ENCODE data around the gene MAP4K2. TPM values are rescaled to one million over a fixed set of nuclear protein-coding genes. Genes with fewer than 3 reads are reported as not detected.

The MAP4K2 gene
- total and polyA plus RNA-seq, 9 of the 15 experiments (the other 6 are each of a cell fraction or from before 2014, with no cell fraction given): 0.13 to 14.5 (median 7.3) TPM

DNA sequence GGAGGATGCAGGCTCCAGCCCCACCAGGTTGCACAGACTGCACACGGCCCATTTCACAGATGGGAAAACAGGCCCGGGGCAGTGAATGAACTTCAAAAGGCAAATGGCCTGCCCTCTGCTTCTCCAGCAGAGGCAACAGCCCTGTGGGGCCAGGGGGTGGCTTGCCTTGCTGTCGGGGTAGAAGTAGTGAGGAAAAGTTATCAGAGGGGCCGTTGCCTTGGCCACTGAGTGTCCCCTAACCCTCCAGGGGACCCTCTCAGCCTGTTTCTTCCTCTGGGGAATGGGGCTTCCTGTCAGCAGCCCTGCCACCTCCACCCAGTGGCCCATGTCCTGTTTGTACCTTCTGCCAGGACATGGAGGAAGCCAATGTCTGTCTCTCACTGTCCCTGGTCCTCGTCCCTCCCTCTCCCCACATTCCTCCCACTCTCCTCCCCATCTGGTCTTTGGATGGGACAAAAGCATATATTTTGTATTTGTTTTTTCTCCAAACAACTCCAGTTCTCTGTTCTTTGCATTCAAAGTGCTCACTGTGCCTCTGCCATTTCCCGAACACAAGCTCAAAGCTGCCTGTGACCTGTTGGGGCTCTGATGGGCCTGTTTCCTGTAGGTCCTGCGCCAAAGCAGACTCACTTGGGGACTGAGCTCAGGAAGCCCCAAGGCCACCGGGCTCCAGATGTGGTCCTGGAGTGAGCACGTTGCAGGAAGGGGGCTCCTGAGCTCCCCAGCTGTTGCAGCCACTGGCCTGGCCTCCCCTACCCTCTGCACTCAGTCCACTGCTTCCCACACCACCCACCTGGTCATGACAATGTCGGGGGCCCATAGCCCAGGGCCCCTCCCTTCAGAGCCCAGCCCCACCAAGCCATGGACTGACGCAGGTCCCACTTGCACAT is 9.5 kb downstream of the MAP4K2 start:
- FAIRE-seq: no peak

More for the DNA sequence above, 9.5 kb downstream of the MAP4K2 start:
- Histone ChIP-seq H3K9ac (ENCODE audit: insufficient read depth in 1 of 2, low read depth in 2 of 2, low read length in 2 of 2) (peak overlapping the region in 1 of 2 experiments; percentile 19; a peak in 2 of 4 replicates), H3K4me3 (no peak overlapping the region), H2AFZ (ENCODE audit: low read depth, low read length) (no peak overlapping the region), H3K79me2 (ENCODE audit: control insufficient read depth, insufficient read depth, low read length) (no peaks in the 10 kb centered on the region), H3K4me2 (ENCODE audit: insufficient read depth, low read length) (no peak overlapping the region), H3K9me3 (replicated peaks; ENCODE audit: control insufficient read depth, insufficient read depth, low read depth, low read length) (no peaks in the 10 kb centered on the region), H3K36me3 (ENCODE audit: control insufficient read depth, insufficient read depth, low read length) (no peaks in the 10 kb centered on the region), H3K27ac (ENCODE audit: extremely low read depth, low read depth, low read length) (no peak overlapping the region), H3K9me1 (ENCODE audit: control insufficient read depth, insufficient read depth, low read length) (no peaks in the 10 kb centered on the region), H3K27me3 (ENCODE audit: control insufficient read depth in 2 of 2, insufficient read depth in 2 of 2, low read length in 2 of 2) (no peaks in the 10 kb centered on the region), H3K4me1 (replicated peaks in 1 of 2; ENCODE audit: control insufficient read depth in 2 of 2, insufficient read depth in 2 of 2, low read length in 2 of 2) (peaks cover 0 to 39% of the 10 kb centered on the region in 2 experiments; a peak in 3 of 5 replicates), H4K20me1 (replicated peaks; ENCODE audit: control insufficient read depth, insufficient read depth, low read length) (no peaks in the 10 kb centered on the region)
- ATAC-seq (no peak), DNase-seq (ENCODE audit: extremely low read depth in 1 of 4, low spot score in 3 of 4) (no peak)
- 57% methylated on average over 10 of the region's 11 CpGs for WGBS (ENCODE audit: insufficient coverage, low coverage, missing lambda C conversion rate)
- BruUV-seq (replicated peaks): no TSS peak
- CTCF ChIA-PET (ENCODE audit: low intra/inter-chr PET ratio): interaction anchor here (1.3 kb wide), 1 partner anchor 131 kb away, joined by 4 read pairs; the partner anchor contains the start of gene PPP2R5B
- POLR2A ChIA-PET: interaction anchor here (1.4 to 2.0 kb wide), 3 partner anchors 9 to 17 kb away, joined by 3 to 6 read pairs (median 5); partner anchors contain the start of gene SF1
- in situ Hi-C loops (cut with MboI): no loop called here
- TF ChIP-seq ZFP1 (CRISPR knock-in tag; IDR thresholded peaks at IDR 0.05) (no peak), DLX4 (CRISPR knock-in tag; IDR thresholded peaks at IDR 0.05) (no peak), MLLT1 (IDR thresholded peaks at IDR 0.05) (no peak)
- intact Hi-C loops (cut with micrococcal nuclease): no loop called here

All from K562 (cell line).